ENCODE results near the gene EIPR1.

EIPR1 gene

DNA sequence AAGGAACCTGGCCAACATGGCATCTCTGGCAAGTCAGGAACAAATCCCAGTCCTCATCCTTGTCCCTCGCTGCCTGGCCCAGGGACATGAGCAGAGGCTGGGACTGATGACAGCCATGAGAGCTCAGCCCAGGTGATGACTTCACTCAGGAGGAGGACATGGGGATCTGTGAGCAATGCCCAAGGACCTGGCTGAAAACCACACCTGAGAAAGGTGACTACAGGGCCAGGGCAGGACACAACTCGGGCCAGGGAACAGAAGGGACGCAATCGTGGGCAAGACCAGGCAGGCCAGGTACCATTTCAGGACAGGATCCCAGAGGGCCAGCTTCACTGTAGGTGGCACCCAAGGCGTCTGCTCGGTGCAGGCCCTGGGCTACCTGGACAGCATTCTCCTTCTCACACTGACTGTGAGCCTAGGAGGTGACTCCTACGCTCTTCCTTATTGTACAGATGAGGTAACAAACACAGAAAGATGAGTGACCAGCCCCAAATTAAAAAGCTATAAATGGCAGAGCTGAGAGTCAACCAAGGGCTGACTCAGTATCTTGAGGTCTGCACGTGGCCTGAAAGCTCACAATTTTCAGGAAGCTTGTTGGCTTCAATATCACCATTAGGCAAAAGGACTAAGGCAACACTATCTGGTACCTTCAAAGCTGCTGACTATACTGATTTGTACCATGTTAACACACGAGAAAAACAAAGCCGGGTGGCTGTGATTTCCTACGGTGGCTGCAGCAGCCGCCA is 141.1 kb downstream of the EIPR1 start:
- ChIA-PET POLR2A (no interaction called here), CTCF (interaction anchor here (1.0 to 1.8 kb wide), 3 partner anchors 13 to 20 kb away, joined by 3 to 8 read pairs (median 3); no protein-coding TSS in a partner anchor)
- no peak for TF ChIP-seq CTCF (IDR thresholded peaks at IDR 0.05; ENCODE audit: control extremely low read depth, extremely low read depth, low read depth, missing control alignments)
- DNase-seq (ENCODE audit: extremely low spot score), result no peak

- DNase-seq (ENCODE audit: extremely low spot score), result no peak
- CTCF ChIA-PET, result interaction anchor here (0.8 kb wide), 1 partner anchor 21 kb away, joined by 3 read pairs; no protein-coding TSS in a partner anchor
- POLR2A ChIA-PET, result no interaction called here
- TF ChIP-seq CTCF (IDR thresholded peaks at IDR 0.05; ENCODE audit: control extremely low read depth, extremely low read depth, low read depth, missing control alignments), result no peak
Observed at GRCh38 chr2:3233877-3234276, 143.7 kb downstream of the EIPR1 start.

DNA sequence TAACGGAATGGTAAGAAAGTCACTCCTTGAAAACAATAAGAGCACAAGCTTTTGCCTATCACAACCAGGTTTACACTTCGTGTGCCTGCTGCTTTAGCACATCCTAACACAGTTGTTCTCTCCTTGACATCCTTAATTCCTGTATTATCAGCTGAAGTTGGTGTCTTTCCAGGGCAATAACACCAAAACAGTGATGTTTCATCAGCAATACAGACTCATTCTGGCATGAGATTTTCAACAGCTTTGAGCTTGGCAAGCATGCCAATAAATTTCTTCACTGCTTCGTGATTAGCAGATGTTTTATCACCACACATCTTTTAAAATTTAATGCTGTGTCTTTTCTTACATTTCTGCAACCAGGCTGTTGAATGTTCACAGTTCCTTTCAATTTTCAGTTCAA is 148.4 kb downstream of the EIPR1 start:
- DNase-seq (ENCODE audit: extremely low spot score), result no peak
- ChIA-PET POLR2A (no interaction called here), CTCF (interaction anchor here (0.9 kb wide), 1 partner anchor 13 kb away, joined by 4 read pairs; no protein-coding TSS in a partner anchor)
- TF ChIP-seq CTCF (IDR thresholded peaks at IDR 0.05; ENCODE audit: control extremely low read depth, extremely low read depth, low read depth, missing control alignments), result no peak

DNA sequence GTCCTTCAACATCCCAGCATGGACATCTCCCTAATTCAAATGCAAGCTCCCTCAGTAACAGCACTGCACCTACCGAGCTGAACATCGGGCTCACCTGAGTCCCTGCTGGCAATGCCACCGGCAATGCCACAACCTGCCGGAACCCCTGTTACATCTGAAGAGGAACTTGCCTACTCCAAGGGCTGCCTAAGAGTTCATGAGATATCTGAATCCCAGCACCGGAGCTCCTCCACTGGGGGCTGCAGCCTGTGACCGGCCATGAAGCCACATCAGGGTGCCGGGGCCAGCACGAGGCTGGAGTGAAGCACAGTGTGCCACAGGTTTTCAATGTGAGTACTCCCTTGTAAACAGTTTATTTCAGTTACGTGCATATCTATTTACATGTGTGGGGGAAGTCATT is 152.9 kb downstream of the EIPR1 start:
- ChIA-PET CTCF (interaction anchor here (1.6 to 1.9 kb wide), 2 partner anchors 22 to 237 kb away, joined by 5 to 6 read pairs; no protein-coding TSS in a partner anchor), POLR2A (no interaction called here)
- DNase-seq (ENCODE audit: extremely low spot score), result no peak
- no peak for TF ChIP-seq CTCF (IDR thresholded peaks at IDR 0.05; ENCODE audit: control extremely low read depth, extremely low read depth, low read depth, missing control alignments)

- ChIA-PET CTCF (interaction anchor here (1.0 to 1.9 kb wide), 5 partner anchors 18 to 379 kb away, joined by 3 to 6 read pairs (median 4); no protein-coding TSS in a partner anchor), POLR2A (interaction anchor here (0.6 to 1.0 kb wide), 3 partner anchors 9 to 31 kb away, joined by 3 to 5 read pairs (median 3); no protein-coding TSS in a partner anchor)
- peak; percentile 84 for DNase-seq (ENCODE audit: extremely low spot score)
- no peak for TF ChIP-seq CTCF (IDR thresholded peaks at IDR 0.05; ENCODE audit: control extremely low read depth, extremely low read depth, low read depth, missing control alignments)
Observed at GRCh38 chr2:3223080-3223923, 154.3 kb downstream of the EIPR1 start.

- DNase-seq (ENCODE audit: extremely low spot score), result peak; percentile 44
- CTCF ChIA-PET, result interaction anchor here (1.1 to 1.9 kb wide), 3 partner anchors 19 to 239 kb away, joined by 3 to 5 read pairs (median 4); no protein-coding TSS in a partner anchor
- TF ChIP-seq CTCF (IDR thresholded peaks at IDR 0.05; ENCODE audit: control extremely low read depth, extremely low read depth, low read depth, missing control alignments), result no peak
- POLR2A ChIA-PET, result interaction anchor here (1.0 kb wide), 1 partner anchor 31 kb away, joined by 5 read pairs; no protein-coding TSS in a partner anchor
Observed at GRCh38 chr2:3222636-3223035, 155.0 kb downstream of the EIPR1 start.
